Astrocyte of the cerebellum (primary cell): ENCODE measurements around the gene ZMPSTE24.

Experiments
- DNase-seq: peaks from one replicate; pipeline ENCODE4 v3.0.0-alpha.2; 2011; ENCODE audit warnings: low read depth
- H3K4me3 ChIP-seq: 2 replicates; pipeline ENCODE4 v1.5.1; 2011; ENCODE audit warnings: mild to moderate bottlenecking, low read depth, low read length, moderate library complexity
- CTCF ChIP-seq: IDR thresholded peaks from 2 replicates; pipeline ENCODE4 v1.5.1; 2012; ENCODE audit warnings: low read length, low read depth, moderate library complexity, mild to moderate bottlenecking; ENCODE audit errors: missing control alignments
- in situ Hi-C: cut with HindIII; loops from 2 replicates; pipeline ENCODE4 v1.10.0; 2017; ENCODE audit warnings: low sequenced_read_pairs

Gene ZMPSTE24

DNA sequence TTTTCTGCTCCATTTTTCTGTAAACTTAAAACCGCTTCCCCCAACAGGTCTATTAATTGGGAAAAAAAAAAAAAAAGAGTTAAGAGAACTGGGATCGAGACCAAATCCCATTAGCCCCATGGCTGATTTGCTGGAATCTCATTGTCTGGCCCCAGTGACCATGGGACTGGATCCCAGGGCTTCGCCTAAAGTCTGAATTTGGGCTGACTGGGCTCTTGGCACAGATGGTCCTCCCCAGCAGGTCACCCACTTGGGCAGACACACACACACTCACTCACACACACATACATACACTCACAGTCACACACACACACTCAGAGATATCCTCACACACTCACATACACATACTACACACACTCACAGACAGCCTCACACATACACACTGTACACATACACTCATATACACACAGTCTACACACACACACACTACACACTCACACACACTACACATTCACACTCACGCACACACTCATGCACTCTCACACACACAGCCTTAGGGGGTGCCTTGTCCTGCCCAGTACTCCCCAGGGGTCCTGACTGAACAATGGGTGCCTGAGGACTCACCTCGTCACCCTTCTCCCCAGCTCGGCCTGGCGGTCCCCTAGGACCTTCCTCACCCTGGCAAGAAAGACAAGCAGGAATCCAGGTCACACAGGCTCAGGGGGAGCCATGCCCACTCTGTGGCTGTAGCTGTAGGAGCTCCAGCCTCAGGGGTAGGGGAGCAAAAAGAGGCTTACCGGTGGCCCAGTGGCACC, 51.5 kb downstream of the ZMPSTE24 start:
- peak; percentile 95 for DNase-seq
- in situ Hi-C loops, result no loop called here
- no peak for TF ChIP-seq CTCF
- H3K4me3 ChIP-seq, result no peak overlapping the region

GRCh38 chr1:40310129-40310461, 52.1 kb downstream of the ZMPSTE24 start:
- no peak for DNase-seq
- in situ Hi-C loops, result no loop called here
- no peak for TF ChIP-seq CTCF
- H3K4me3 ChIP-seq, result no peak overlapping the region

DNA sequence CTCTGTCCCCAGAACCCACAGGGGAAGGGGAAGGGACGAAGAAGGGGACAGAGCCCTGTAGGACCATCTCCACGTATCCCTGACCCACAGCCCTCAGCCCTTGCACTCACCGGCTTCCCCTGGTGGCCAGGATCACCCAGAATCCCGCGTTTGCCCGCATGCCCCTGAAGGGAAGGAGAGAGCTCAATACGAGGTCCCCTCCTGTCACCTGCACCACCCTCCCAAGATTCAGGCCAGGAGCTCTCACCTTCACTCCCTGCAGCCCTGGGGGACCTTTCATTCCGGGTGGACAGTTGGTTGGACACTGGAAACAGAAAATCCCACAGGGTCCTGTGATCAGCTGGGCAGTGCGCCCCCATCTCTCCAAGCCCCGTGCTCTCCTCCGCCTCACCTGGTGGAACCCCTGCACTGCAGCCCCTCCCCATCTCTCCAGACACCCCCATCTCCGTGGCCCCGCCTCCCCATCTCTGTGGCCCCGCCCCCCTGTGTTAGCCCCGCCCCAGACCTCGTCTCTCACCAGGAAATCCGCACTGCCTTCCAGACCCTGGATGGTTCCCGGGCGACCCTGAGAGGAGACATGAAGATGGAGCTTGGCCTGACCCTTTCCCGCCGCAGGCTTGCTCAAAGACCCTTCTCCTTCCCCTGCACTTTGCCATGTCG, 53.1 kb downstream of the ZMPSTE24 start:
- no peak overlapping the region for H3K4me3 ChIP-seq
- in situ Hi-C loops, result no loop called here
- no peak for DNase-seq
- TF ChIP-seq CTCF, result no peak

GRCh38 chr1:40311692-40312091, 53.7 kb downstream of the ZMPSTE24 start:
- in situ Hi-C loops, result no loop called here
- DNase-seq, result no peak
- no peak for TF ChIP-seq CTCF
- H3K4me3 ChIP-seq, result no peak overlapping the region

DNA sequence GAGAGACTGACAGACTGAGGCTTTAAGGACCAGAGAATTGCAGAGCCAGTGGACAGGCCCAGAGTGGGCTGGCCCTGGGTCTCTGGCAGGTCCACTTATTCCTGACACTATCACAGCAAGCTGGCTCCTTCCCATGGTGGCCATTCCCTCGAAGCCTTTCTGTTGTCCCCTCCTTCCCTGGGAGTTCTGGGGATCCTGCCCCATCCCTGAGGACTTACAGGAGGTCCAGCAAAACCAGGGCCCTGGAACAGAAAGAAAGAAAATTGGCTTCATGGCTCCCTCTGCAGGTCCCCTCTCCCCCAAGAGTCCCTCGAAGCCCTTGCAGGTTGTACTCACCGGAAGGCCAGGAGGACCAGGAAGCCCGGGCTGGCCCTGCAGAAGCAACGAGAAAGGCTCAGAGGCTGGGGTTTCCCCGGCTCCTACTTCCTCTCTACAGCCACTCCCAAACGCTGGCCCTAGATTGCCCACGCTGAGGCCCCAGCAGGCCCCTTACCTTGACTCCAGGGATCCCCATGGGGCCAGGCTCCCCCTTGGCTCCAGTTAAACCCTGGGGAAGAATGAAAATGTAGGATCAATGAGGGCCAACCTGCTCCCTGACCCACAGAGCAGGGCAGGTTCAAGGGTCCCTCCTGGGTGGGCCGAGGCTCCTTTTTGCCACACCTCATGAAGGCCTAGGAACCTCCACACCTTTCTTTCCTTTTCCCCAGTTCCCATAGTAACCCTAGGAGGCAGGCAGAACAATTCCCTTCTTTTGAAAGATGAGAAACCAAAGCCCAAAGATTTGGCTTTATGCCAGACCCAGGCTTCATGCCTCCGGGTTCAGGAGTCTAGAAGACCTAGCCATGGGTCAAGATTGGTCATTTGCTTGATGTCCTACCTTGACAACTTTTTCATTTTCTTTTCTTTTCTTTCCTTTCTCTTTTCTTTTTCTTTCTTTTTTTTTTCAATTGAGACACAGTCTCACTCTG, 54.5 kb downstream of the ZMPSTE24 start:
- no peak for DNase-seq
- TF ChIP-seq CTCF, result no peak
- H3K4me3 ChIP-seq, result no peak overlapping the region
- in situ Hi-C loops, result no loop called here

DNA sequence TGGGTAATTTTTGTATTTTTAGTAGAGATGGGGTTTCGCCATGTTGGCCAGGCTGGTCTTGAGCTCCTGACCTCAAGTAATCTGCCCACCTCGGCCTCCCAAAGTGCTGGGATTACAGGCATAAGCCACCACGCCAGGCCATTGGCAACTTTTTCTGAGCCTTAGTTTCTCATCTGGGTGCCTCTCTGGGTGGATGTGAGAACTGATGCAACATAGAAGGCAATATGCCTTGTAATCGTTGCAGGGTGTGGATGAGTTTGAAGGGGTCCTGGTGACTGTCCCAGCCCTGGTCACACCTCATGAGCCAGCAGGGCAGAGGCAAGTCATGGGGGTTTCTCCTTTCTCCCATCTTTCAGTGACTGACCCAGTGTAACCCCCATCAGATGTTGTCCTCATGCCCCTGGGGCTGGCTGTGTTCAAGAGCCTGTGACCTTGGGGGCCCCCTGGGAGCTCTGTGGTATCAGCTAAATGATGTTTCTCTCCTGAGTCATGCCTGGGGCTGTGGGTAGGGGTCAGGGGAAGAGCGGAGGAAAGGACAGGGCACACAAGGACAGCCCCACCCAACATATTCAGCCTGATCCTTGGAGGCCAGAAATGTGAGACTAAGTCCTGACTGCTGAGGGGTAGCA, 55.4 kb downstream of the ZMPSTE24 start:
- no peak overlapping the region for H3K4me3 ChIP-seq
- in situ Hi-C loops, result no loop called here
- DNase-seq, result no peak
- no peak for TF ChIP-seq CTCF
